A549 treated with dexamethasone at 1 μM for 4 hours (cell line): ENCODE measurements around the gene TCF7L2. TPM values are rescaled to one million over a fixed set of nuclear protein-coding genes. Genes with fewer than 3 reads are reported as not detected.

Experiments used
- total RNA-seq: library from RNA; stranded (reverse); fragments of 200-300 nt; extraction: Qiagen RNA extraction; gene quantifications from 5 replicates; pipeline ENCODE4 v1.2.3, GENCODE V29; 2022

TCF7L2 gene
- total RNA-seq: 18.3 to 30.9 TPM (median 27.4 TPM) in 5 replicates

GRCh38 chr10:112949875-112950507, at the start of gene TCF7L2:
Gene TCF7L2, plus strand, starts transcription at chr10:112950247. Its CDS starts 510 bp downstream, at chr10:112950757.

